K562 (cell line): Measurements from ENCODE around the gene ROBO2. TPM values are rescaled to one million over a fixed set of nuclear protein-coding genes. Genes with fewer than 3 reads are reported as not detected.

ENCODE experiments used
- ATAC-seq: fragments of 200-7000 bp; cut with Tn5 transposase; 3 replicates; pipeline ENCODE4 v1.9.1; 2020; ENCODE audit warnings: moderate library complexity
- BruUV-seq: library from RNA; stranded (reverse); fragments of 400-500 nt; replicated peaks from 2 replicates; lab custom pipeline; 2021; lab: Mats Ljungman, UMichigan
- CTCF ChIA-PET: fragments of 300-600 bp; formaldehyde crosslinking; extraction: SDS; loops from one replicate; lab custom pipeline; 2021; ENCODE audit warnings: low intra/inter-chr PET ratio; lab: Yijun Ruan, JAX
- POLR2A ChIA-PET: fragments of 300-600, 350-650 bp; sonication (Branson Sonifier 250); formaldehyde crosslinking; extraction: SDS; loops from one replicate; lab custom pipeline; 2021; ENCODE audit warnings: antibody characterized with exemption, inconsistent platforms; lab: Yijun Ruan, JAX
- DNase-seq, 4 experiments: peaks; one replicate each; pipeline versions ENCODE4 v3.0.0 to v3.0.0-alpha.2; 2011 to 2018; ENCODE audit warnings: low spot score in 3 of 4, mixed read lengths in 3 of 4; ENCODE audit errors: extremely low read depth in 1 of 4
- FAIRE-seq: peaks from 2 replicates; lab custom pipeline; 2011; peaks lifted over from hg19 to GRCh38; lab: Jason Lieb, UNC
- H2AFZ ChIP-seq: 2 replicates; pipeline ENCODE4 v1.6.0; 2011; ENCODE audit warnings: low read depth, low read length, control low read depth, inconsistent platforms
- H3K27ac ChIP-seq: fragments of 200-600 bp; 3 replicates; pipeline ENCODE4 v1.8.0; 2011; ENCODE audit warnings: low read depth, mild to moderate bottlenecking, control low read depth, inconsistent platforms, low read length, moderate library complexity, mixed read lengths; ENCODE audit errors: extremely low read depth
- H3K27me3 ChIP-seq, 2 experiments: fragments of 300-600 bp in 1 of 2; 2 replicates in 1 of 2; 3 replicates in 1 of 2; pipeline versions ENCODE4 v1.6.0 to v1.8.0; 2011; ENCODE audit warnings: inconsistent platforms in 2 of 2, low read length in 2 of 2, mild to moderate bottlenecking in 1 of 2, mixed read lengths in 1 of 2, moderate library complexity in 1 of 2; ENCODE audit not compliant: control insufficient read depth in 2 of 2, insufficient read depth in 2 of 2
- H3K36me3 ChIP-seq: fragments of 300-600 bp; 3 replicates; pipeline ENCODE4 v1.8.0; 2011; ENCODE audit warnings: mild to moderate bottlenecking, low read length, inconsistent platforms; ENCODE audit not compliant: control insufficient read depth, insufficient read depth
- H3K4me1 ChIP-seq, 2 experiments: fragments of 200-600 bp in 1 of 2; replicated peaks in 1 of 2; 2 replicates in 1 of 2; 3 replicates in 1 of 2; pipeline versions ENCODE4 v1.5.1 to v1.8.0; 2011; ENCODE audit warnings: inconsistent platforms in 2 of 2, low read length in 2 of 2, mild to moderate bottlenecking in 1 of 2, mixed read lengths in 1 of 2, moderate library complexity in 1 of 2; ENCODE audit not compliant: control insufficient read depth in 2 of 2, insufficient read depth in 2 of 2
- H3K4me2 ChIP-seq: 2 replicates; pipeline ENCODE4 v1.6.1; 2011; ENCODE audit warnings: low read length, control low read depth, inconsistent platforms, mixed read lengths; ENCODE audit not compliant: insufficient read depth
- H3K4me3 ChIP-seq: fragments of 200-600 bp; sonication (generic), shearing (Covaris generic); 2 replicates; pipeline ENCODE4 v1.5.1; 2016; ENCODE audit warnings: control low read depth, inconsistent platforms
- H3K79me2 ChIP-seq: fragments of 200-600 bp; 3 replicates; pipeline ENCODE4 v1.8.0; 2011; ENCODE audit warnings: low read length, inconsistent platforms; ENCODE audit not compliant: control insufficient read depth, insufficient read depth
- H3K9ac ChIP-seq, 2 experiments: 2 replicates each; pipeline versions ENCODE4 v1.6.0 to v1.6.1; 2011; ENCODE audit warnings: low read depth in 2 of 2, low read length in 2 of 2, control low read depth in 1 of 2, inconsistent platforms in 1 of 2, mild to moderate bottlenecking in 1 of 2, mixed read lengths in 1 of 2; ENCODE audit not compliant: insufficient read depth in 1 of 2
- H3K9me1 ChIP-seq: one replicate; pipeline ENCODE4 v1.6.0; 2011; ENCODE audit warnings: inconsistent platforms, mild to moderate bottlenecking, low read length, moderate library complexity; ENCODE audit not compliant: control insufficient read depth, insufficient read depth
- H3K9me3 ChIP-seq: replicated peaks from 2 replicates; pipeline ENCODE4 v1.5.1; 2011; ENCODE audit warnings: low read depth, low read length, inconsistent platforms; ENCODE audit not compliant: control insufficient read depth, insufficient read depth
- H4K20me1 ChIP-seq: replicated peaks from 2 replicates; pipeline ENCODE4 v1.6.1; 2011; ENCODE audit warnings: low read length, inconsistent platforms, mixed read lengths; ENCODE audit not compliant: control insufficient read depth, insufficient read depth
- CBX8 ChIP-seq: fragments of 200-600 bp; sonication (generic); IDR thresholded peaks from 2 replicates; pipeline ENCODE4 v1.6.1; 2012; ENCODE audit warnings: borderline replicate concordance, mixed run types, low read depth, mild to moderate bottlenecking, moderate library complexity, mixed read lengths, low read length, control low read depth, inconsistent platforms; ENCODE audit not compliant: poor library complexity, severe bottlenecking; ENCODE audit errors: extremely low read depth
- POLR2AphosphoS5 ChIP-seq: IDR thresholded peaks from 2 replicates; pipeline ENCODE4 v1.6.1; 2011; ENCODE audit warnings: mild to moderate bottlenecking, low read depth, low read length, moderate library complexity; ENCODE audit not compliant: control insufficient read depth, insufficient read depth
- SIN3B ChIP-seq: fragments of 450-650 bp; IDR thresholded peaks from 2 replicates; pipeline ENCODE4 v1.6.1; 2017; ENCODE audit warnings: low read depth, mild to moderate bottlenecking, moderate library complexity
- SRSF7 ChIP-seq: fragments of 200-400 bp; formaldehyde crosslinking; optimal IDR thresholded peaks from 2 replicates; pipeline ENCODE3; 2017; ENCODE audit warnings: mild to moderate bottlenecking, low read depth, low read length
- TARDBP ChIP-seq: fragments of 450-650 bp; IDR thresholded peaks from 2 replicates; pipeline ENCODE4 v1.6.1; 2016
- TSHZ1 ChIP-seq: fragments of 250-450 bp; sonication (Bioruptor Pico); IDR thresholded peaks from 2 replicates; pipeline ENCODE4 v1.4.0; 2020; ENCODE audit warnings: mild to moderate bottlenecking, moderate library complexity
- ZEB2 ChIP-seq: fragments of 450-650 bp; IDR thresholded peaks from 2 replicates; pipeline ENCODE4 v1.6.1; 2016
- ZNF699 ChIP-seq: fragments of 250-450 bp; sonication (Bioruptor Pico); IDR thresholded peaks from 2 replicates; pipeline ENCODE4 v1.8.0; 2021; ENCODE audit warnings: mild to moderate bottlenecking, moderate library complexity; ENCODE audit not compliant: insufficient replicate concordance
- ZNF79 ChIP-seq: fragments of 250-450 bp; sonication (Bioruptor Pico); IDR thresholded peaks from 2 replicates; pipeline ENCODE4 v1.4.0; 2020; ENCODE audit warnings: low read depth, mild to moderate bottlenecking, moderate library complexity
- WGBS: fragments of 100-300 bp; shearing (Covaris generic); methylation state at CpG from one replicate; pipeline ENCODE4 v1.1.6; 2016; ENCODE audit warnings: low coverage, mixed read lengths; ENCODE audit not compliant: insufficient coverage; ENCODE audit errors: missing lambda C conversion rate; 5-methylcytosine and 5-hydroxymethylcytosine counted together
- in situ Hi-C: fragments of 300-500 bp; cut with MboI; formaldehyde crosslinking; loops from 4 replicates; pipeline ENCODE4 v1.15.0; 2018; ENCODE audit warnings: inconsistent platforms, mixed read lengths
- intact Hi-C: fragments of 100-400 bp; cut with micrococcal nuclease; formaldehyde crosslinking; loops from 2 replicates; pipeline ENCODE4 v1.14.2; 2022
- polyA plus RNA-seq, 8 experiments: library from polyadenylated mRNA; depleted of rRNA in 4 of 8; stranded (reverse) in 5 of 8; unstranded in 3 of 8; fragments of >200 nt; fragmentation: Nextera tagmentation in 2 of 8; fragmentation: Illumina TruSeq in 1 of 8; extraction: Ambion mirVana in 2 of 8; extraction: Trizol in 1 of 8; gene quantifications; 2 replicates each; pipeline versions ENCODE4 v1.2.1 to v1.2.3, GENCODE V29; 2011 to 2014; ENCODE audit warnings: inconsistent platforms in 1 of 8, missing spikeins in 1 of 8
- total RNA-seq, 7 experiments: library from RNA; depleted of rRNA in 6 of 7; stranded (reverse); fragments of >200 nt in 6 of 7; fragmentation: Illumina TruSeq in 2 of 7; extraction: Trizol in 2 of 7; gene quantifications; 2 replicates each; pipeline versions ENCODE4 v1.2.1 to v1.2.3, GENCODE V29; 2011 to 2021; ENCODE audit warnings: low replicate concordance in 1 of 7

Gene ROBO2
- total and polyA plus RNA-seq, 9 of the 15 experiments (the other 6 are each of a cell fraction or from before 2014, with no cell fraction given), result 0.84 to 3.0 (median 1.7) TPM

GRCh38 chr3:77122652-77123051 lies 82.8 kb downstream of the ROBO2 start:
- ATAC-seq, result no peak
- Histone ChIP-seq H3K79me2 (no peaks in the 10 kb centered on the region), H4K20me1 (no peaks in the 10 kb centered on the region), H3K4me1 (no peaks in the 10 kb centered on the region), H2AFZ (0 out of 2 replicates have a peak overlapping the region, but pooled peaks have one; percentile 39), H3K9me1 (no peaks in the 10 kb centered on the region), H3K9ac (no peak overlapping the region; a peak in 1 of 4 replicates), H3K4me3 (no peak overlapping the region), H3K27me3 (no peaks in the 10 kb centered on the region), H3K36me3 (no peaks in the 10 kb centered on the region), H3K4me2 (peak overlapping the region; percentile 27; the same call in 1 of the 2 replicates), H3K9me3 (no peaks in the 10 kb centered on the region)
- intact Hi-C loops (no loop called here), in situ Hi-C loops (no loop called here)
- no TSS peak for BruUV-seq
- no peak for DNase-seq
- POLR2A ChIA-PET, result no interaction called here
- CTCF ChIA-PET, result no interaction called here
- 0% methylated on average over 2 of the region's 2 CpGs for WGBS
- TF ChIP-seq SIN3B (no peak), SRSF7 (no peak), TARDBP (no peak), TSHZ1 (CRISPR knock-in tag) (no peak), POLR2AphosphoS5 (no peak), ZNF699 (CRISPR knock-in tag) (no peak), ZNF79 (no peak), ZEB2 (no peak), CBX8 (no peak)
- TF ChIP-seq, all 486 proteins: peak for 0
- no peak overlapping the region for H3K27ac ChIP-seq
- FAIRE-seq, result no peak
